SK-N-MC (cell line): ENCODE results near the gene DDX20.
"Not testable (repeated sequence)": the region's sequence is repeated elsewhere in the genome, so short reads cannot be mapped to it uniquely, and the experiment has no call there.

Source experiments
- DNase-seq: peaks from one replicate; pipeline ENCODE4 v3.0.0-alpha.2; 2011; ENCODE audit warnings: low read depth, low spot score
- H3K27ac ChIP-seq: fragments of 200-600 bp; sonication (generic); 2 replicates; pipeline ENCODE4 v1.5.1; 2016; ENCODE audit warnings: mixed run types
- H3K36me3 ChIP-seq: fragments of 200-600 bp; sonication (generic); 2 replicates; pipeline ENCODE4 v1.6.1; 2017; ENCODE audit warnings: antibody characterized with exemption, low read length, mixed read lengths; ENCODE audit not compliant: insufficient read depth
- H3K4me3 ChIP-seq: fragments of 200-600 bp; sonication (generic); 2 replicates; pipeline ENCODE4 v1.5.1; 2016
- H3K9ac ChIP-seq: fragments of 200-600 bp; sonication (generic); 2 replicates; pipeline ENCODE4 v1.8.0; 2017; ENCODE audit warnings: mixed run types, mixed read lengths; ENCODE audit not compliant: insufficient read length
- H3K9me3 ChIP-seq: fragments of 200-600 bp; sonication (generic); 2 replicates; pipeline ENCODE4 v1.6.1; 2017; ENCODE audit warnings: low read depth, mild to moderate bottlenecking, antibody characterized with exemption, low read length, moderate library complexity, mixed read lengths
- EZH2 ChIP-seq: fragments of 200-600 bp; sonication (generic); IDR thresholded peaks from one replicate; pipeline ENCODE4 v1.6.1; 2017; ENCODE audit warnings: antibody characterized with exemption
- FOXP2 ChIP-seq: optimal IDR thresholded peaks from 2 replicates; pipeline ENCODE3; 2011; ENCODE audit warnings: mild to moderate bottlenecking, moderate library complexity; ENCODE audit not compliant: insufficient read depth; ENCODE audit errors: extremely low read length, control extremely low read depth
- POLR2AphosphoS5 ChIP-seq: IDR thresholded peaks from 2 replicates; pipeline ENCODE4 v1.6.1; 2012; ENCODE audit warnings: mild to moderate bottlenecking, low read depth, low read length, borderline replicate concordance

The DDX20 gene

GRCh38 chr1:111736548-111737215 lies 19.0 kb upstream of the DDX20 start:
- no peak for DNase-seq
- TF ChIP-seq EZH2 (no peak), FOXP2 (no peak), POLR2AphosphoS5 (no peak)
- H3K36me3 ChIP-seq = no peaks in the 10 kb centered on the region
- H3K4me3 ChIP-seq = no peak overlapping the region
- H3K9me3 ChIP-seq = no peaks in the 10 kb centered on the region
- H3K27ac ChIP-seq = no peak overlapping the region
- no peak overlapping the region for H3K9ac ChIP-seq

DNA sequence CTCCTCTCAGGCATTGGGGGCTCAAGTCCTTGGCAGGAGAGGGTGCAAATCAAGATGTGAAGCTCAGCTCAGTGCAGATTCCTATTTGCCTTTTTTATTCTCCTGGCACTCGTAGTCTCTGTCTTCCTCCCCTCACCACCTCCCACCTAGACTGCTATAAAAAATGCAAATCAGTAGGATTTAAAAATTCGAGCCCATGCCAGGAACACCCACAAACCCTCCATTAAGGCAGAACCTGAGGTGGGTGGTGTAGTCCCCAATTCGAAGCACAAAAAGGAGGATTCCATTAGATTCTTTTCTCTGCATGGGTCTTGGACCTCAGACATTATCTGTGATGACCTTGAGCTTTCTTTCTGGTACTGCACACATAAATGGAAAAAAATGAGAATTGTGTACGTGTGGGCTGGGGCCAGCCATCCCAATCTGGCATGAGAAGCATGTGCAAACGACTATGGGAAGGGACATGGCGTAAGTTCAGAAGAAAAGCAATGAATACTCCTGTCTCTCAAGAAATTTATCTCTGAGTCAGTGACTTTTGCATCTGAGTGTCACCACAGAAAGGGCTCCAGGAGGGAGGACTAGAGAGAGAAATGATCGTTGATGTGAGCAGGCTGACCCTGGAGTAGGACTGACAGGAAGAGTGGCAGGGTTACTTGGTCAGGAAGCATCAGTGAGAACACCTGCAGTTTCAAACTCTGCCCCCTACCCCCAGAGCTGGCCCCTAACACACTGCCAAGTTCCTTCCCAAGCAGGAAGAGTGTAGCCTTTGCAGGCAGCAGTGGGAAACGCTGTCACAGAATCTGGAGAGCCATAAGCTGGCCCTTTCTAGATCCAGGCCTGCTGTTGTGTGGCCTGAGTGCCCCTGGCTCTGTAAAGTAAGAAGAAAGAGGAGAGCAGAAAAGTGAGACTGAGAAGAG lies 18.2 kb upstream of the DDX20 start:
- Histone ChIP-seq H3K4me3 (peak overlapping the region; percentile 89), H3K9ac (no peak overlapping the region), H3K9me3 (no peaks in the 10 kb centered on the region), H3K27ac (no peak overlapping the region), H3K36me3 (no peaks in the 10 kb centered on the region)
- no peak for DNase-seq
- TF ChIP-seq FOXP2 (no peak), EZH2 (no peak), POLR2AphosphoS5 (no peak)

- no peaks in the 10 kb centered on the region for H3K9me3 ChIP-seq
- H3K4me3 ChIP-seq = peak overlapping the region; percentile 89
- no peak for DNase-seq
- H3K9ac ChIP-seq = no peak overlapping the region
- TF ChIP-seq FOXP2 (no peak), POLR2AphosphoS5 (no peak), EZH2 (no peak)
- H3K27ac ChIP-seq = no peak overlapping the region
- H3K36me3 ChIP-seq = no peaks in the 10 kb centered on the region
These were observed 17.6 kb upstream of the DDX20 start for GRCh38 chr1:111738133-111738435.

DNA sequence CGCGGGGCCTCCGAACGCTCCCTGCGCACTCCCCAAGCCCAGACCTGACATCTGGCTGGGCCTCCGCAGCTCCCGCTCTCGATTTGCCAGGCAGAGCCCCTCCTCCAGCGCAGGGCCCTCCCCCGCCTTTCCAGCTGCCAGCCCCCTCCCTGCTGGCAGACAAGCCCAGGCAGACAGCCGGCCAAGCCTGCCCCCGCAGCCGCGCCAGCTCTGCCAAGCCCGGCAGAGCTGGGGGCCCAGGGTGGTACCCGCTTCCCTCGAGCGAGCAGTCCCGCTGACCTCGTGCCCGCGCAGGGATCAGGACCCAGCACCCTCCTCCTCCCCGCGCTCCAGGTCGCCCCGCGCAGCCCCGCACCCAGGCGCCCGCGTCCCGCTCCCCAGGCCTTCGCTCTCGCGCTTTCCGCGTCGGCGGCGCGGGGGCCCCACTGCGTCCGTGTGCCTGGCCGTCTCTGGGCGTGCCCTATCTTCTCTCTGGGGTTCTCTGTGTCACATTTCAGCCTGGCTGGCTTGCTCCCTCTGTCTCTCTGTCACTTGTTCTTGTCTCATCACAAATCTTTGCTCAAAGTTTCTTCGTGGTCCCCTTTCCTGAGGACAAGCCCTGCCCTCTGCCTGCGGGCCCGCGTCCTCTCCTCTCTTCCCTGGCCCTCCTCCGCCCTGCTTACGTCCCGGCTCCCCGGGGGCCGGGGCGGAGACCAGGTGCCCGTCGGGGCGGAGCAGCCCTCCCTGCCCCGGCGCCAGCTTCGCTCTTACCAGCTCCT lies 17.1 kb upstream of the DDX20 start:
- Histone ChIP-seq H3K4me3 (peak overlapping the region; percentile 89), H3K9me3 (no peaks in the 10 kb centered on the region), H3K36me3 (no peaks in the 10 kb centered on the region), H3K27ac (no peak overlapping the region), H3K9ac (peak overlapping the region; percentile 41)
- no peak for TF ChIP-seq EZH2
- TF ChIP-seq FOXP2 = no peak
- no peak for TF ChIP-seq POLR2AphosphoS5
- no peak for DNase-seq

DNA sequence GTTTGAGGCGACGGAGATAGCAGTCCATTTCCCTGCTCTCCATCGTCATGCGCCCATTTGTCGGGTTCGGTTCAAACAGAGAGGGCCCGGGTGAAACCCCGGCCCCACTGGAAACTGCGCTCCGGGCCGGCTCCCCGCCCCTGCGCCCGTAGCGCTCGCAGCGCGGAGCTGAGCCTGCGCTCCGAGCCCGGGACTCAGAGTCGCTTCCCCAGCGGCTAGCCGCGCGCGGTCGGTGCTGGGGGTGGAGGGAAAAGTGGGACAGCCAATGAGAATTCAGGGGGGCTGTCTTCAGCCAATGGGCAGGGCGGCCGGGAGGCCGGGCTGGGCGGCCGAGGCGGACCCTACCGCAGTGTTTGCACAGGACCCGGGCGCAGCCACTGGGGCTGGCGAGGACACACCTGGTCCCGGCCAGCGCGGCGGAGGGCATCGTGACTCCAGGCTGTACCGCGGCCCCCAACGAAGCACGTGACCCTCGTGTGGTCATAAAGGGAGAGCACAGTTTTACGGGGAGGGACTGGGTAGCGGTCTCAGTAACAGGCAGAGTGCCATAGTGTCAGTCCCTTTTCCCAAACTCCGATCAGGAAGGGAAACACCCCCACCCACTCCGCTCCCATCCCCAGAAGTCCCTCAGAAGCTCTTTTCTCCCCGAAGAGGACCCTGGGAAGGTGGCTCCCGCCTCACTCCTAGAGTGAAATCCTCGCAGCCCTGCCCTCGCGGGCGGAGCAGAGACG lies 16.3 kb upstream of the DDX20 start, which contains the start of gene INKA2:
TSS of gene INKA2 (minus strand) at position 202 of the 731 bp plus-strand sequence. CDS start at position 49, 153 bp downstream.
- no peak for DNase-seq
- Histone ChIP-seq H3K9ac (peak within 1 kb of the TSS; percentile 41), H3K9me3 (no peaks in the 10 kb centered on the region), H3K4me3 (peak within 1 kb of the TSS; percentile 89), H3K27ac (no peak within 1 kb of the TSS), H3K36me3 (no peaks in the 10 kb centered on the region)
- no peak for TF ChIP-seq POLR2AphosphoS5
- TF ChIP-seq EZH2 = no peak
- no peak for TF ChIP-seq FOXP2

- Histone ChIP-seq H3K9me3 (no peaks in the 10 kb centered on the region), H3K4me3 (peak overlapping the region; percentile 89), H3K9ac (no peak overlapping the region), H3K27ac (no peak overlapping the region), H3K36me3 (no peaks in the 10 kb centered on the region)
- TF ChIP-seq EZH2 (peak; percentile 86), POLR2AphosphoS5 (no peak), FOXP2 (no peak)
- no peak for DNase-seq
These were observed 15.6 kb upstream of the DDX20 start for GRCh38 chr1:111739925-111740765.

- not testable (repeated sequence) for H3K9ac ChIP-seq, H3K27ac ChIP-seq, H3K9me3 ChIP-seq, H3K4me3 ChIP-seq, H3K36me3 ChIP-seq, DNase-seq
These were observed 13.4 kb upstream of the DDX20 start for GRCh38 chr1:111742292-111742691.
